GM18951 (cell line): ENCODE data around the gene TMEM231.
A peak's percentile ranks its signal among the peaks of the same experiment; 100 is the strongest.
"Not testable (repeated sequence)": the region's sequence is repeated elsewhere in the genome, so short reads cannot be mapped to it uniquely, and the experiment has no call there.

Experiments
- POLR2A ChIP-seq: IDR thresholded peaks from 4 replicates; pipeline ENCODE4 v1.6.1; 2011; ENCODE audit warnings: mild to moderate bottlenecking; ENCODE audit not compliant: insufficient read length, insufficient read depth; ENCODE audit errors: extremely low read depth
- in situ Hi-C: fragments of 300-500 bp; cut with MboI; formaldehyde crosslinking; loops from one replicate; pipeline ENCODE4 v1.12.0; 2022; ENCODE audit warnings: low sequenced_read_pairs, mixed read lengths, inconsistent platforms; ENCODE audit not compliant: unreplicated experiment

TMEM231 gene

DNA sequence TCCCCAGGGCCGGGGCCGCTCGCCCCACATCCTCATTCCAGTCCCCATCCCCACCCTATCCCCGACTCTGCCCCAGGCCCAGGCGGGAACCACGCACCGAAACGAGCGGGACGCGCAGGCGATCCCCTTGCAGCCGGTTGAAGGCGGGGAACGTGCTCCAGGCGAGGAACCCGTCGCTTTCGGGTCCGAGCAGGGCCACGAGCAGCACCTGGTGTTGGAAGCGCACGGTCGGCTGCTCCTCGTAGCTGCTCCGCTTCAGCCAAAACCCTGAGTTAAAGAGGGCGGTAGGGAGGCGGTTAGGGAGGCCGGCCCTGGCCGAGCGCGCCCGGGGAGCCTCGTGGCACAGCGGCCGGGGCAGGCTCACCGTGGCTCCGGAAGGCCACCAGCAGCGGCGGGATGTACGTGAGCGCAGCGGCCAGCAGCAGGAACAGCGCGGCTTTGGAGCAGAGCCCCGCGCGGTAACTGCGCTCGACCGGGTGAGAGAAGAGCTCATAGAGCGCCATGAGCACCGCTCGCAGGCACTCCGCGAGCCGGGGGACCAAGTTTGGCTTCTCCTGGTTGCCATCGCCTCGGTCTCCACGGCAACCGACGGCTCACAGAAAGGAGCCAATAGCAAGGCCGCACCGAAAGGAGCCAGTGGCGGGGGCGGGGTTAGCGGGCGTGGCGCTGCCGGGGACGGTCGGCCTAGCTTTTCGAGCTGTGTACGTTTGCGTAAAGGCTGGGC is at the start of gene TMEM231:
TMEM231 (minus strand) TSS at position 546 of the 724 bp plus-strand sequence; CDS start at position 503, 43 bp downstream.
- TF ChIP-seq POLR2A: peak; percentile 36
- in situ Hi-C loops: no loop called here

- in situ Hi-C loops: no loop called here
- TF ChIP-seq POLR2A: no peak
Observed at GRCh38 chr16:75603241-75603640, 47.2 kb upstream of the TMEM231 start.

DNA sequence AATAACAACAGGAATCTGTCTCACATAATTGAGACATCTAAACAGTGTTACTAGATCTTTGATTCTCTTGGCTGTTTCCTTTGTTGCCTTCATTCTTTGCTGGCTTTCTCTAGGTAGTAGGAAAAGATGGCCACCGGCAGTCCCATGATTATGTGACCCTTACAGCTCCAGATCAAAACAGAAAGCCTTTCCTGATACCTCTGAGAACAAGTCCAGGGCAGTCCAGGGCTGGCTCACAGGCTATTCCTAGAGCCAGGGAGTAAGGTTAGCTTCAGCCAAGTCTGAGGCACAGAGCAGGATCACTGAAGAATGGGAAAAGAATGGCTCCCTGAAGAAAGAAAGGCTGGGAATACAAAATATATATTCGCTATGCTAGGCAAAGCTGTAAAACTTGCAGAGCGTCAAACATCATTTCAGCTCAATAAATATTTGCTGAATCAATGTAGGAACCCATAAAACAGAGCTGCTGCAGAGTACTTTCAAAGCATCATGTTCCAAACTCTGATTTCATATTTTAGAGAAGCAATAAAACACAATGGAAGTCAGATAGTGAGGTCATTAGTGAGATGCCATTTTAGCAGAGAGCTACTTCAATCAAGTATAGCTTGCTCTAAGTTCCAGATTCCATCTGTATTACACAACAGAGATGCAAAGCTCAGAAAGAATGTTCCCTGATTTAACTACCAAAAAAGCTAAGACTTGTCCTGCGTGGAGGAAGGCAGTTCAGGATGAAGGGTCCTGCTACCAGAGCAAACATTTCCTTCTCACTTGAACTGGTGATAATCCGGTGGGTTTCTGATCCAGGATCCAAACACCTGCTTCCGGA is 43.6 kb upstream of the TMEM231 start:
- in situ Hi-C loops: no loop called here
- no peak for TF ChIP-seq POLR2A

GRCh38 chr16:75593825-75594820 is 38.1 kb upstream of the TMEM231 start:
- no peak for TF ChIP-seq POLR2A
- in situ Hi-C loops: no loop called here

- in situ Hi-C loops: no loop called here
- TF ChIP-seq POLR2A: no peak
Observed at GRCh38 chr16:75593308-75593707, 37.3 kb upstream of the TMEM231 start.

GRCh38 chr16:75591927-75592326 is 35.9 kb upstream of the TMEM231 start:
- in situ Hi-C loops: not testable (repeated sequence)

DNA sequence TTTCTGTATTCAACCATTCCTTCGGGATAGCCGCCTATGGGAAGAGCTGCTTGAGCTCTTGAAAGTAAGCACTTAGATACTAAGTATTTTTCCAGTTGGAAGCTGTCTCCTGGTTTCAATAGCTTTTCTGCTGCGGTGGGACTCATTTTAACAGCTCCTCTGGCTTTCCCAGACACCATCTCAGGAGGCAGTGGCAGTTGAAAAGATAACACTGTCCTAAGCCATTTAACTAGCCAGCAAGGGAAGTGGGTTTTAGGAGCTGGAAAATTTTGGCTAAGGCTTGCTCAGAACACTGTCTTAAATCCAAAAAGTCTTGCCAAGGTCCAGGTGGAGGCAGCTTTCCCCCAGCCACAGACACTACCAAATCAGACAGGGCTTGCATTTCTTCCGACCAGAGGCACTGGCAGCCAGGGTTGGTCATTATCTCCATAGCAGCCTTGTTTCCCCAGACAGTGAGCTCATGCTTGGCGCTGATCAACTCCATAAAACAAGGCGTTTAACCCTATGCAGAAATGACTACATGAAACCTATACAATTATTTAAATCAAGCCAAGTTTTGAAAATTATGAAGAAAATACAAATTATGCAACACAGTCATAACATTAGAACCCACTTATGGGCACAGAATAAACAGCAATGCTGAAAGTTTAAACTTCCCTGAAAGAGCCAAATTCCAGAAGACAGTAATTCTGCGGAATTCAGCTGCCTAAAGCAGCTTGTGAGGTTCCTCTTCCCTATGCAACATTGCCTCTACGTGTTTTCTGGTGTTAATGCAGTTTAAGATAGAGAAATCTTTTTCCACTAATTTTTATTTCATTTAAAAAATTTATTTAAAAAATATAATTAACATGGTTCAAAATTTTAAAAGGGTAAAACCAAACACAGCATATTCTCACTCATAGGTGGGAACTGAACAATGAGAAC is 35.1 kb upstream of the TMEM231 start:
- in situ Hi-C loops: no loop called here
- no peak for TF ChIP-seq POLR2A

GRCh38 chr16:75589306-75589705 is 33.3 kb upstream of the TMEM231 start:
- in situ Hi-C loops: no loop called here
- TF ChIP-seq POLR2A: no peak

- in situ Hi-C loops: no loop called here
- TF ChIP-seq POLR2A: no peak
Observed at GRCh38 chr16:75588716-75589115, 32.7 kb upstream of the TMEM231 start.

GRCh38 chr16:75584108-75584507 is 28.1 kb upstream of the TMEM231 start:
- no peak for TF ChIP-seq POLR2A
- in situ Hi-C loops: no loop called here

DNA sequence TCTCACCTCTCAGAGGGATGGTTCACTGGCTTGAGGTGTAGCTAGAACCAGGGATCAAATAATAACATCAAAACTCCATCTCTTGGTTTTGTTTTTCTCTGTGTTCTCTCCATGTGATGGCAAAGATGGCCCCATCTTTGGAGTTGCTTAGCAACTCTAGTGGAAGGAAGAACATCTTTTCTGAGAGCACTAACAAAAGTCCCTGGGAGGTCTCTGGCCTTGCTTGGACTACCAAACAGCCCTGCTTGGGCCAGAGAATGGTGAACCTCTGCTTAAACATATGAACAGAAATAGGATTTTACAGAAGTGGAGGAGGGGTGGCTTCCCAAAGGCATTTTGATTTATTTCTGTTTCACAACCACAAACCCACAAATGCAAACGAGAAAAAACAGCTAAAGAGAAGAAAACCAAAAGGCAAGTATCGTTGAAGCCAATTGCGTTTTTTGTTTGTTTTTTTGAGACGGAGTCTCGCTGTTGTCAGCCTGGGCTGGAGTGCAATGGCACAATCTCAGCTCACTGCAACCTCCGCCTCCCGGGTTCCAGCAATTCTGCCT is 23.3 kb upstream of the TMEM231 start:
- no peak for TF ChIP-seq POLR2A
- in situ Hi-C loops: no loop called here

DNA sequence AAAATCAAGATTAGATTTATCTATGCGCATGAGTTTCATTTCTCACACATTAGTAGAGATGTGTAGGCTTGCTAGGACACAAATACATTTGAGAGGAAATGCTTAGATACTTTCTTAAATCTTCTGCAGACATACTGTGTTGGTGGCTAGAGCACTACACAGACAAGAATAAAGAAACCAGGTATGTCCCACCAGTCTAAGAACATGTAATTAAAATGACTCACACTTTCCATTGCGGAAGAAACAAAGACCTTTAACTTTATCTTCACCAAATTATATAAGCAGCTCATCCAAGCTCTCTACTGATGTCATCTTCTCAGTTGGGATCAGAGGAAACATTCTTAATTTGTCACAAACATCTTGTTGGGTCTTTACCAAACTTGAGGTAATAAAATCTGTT is 22.7 kb upstream of the TMEM231 start:
- in situ Hi-C loops: no loop called here
- no peak for TF ChIP-seq POLR2A
